NCI-H2081 (cell line): ENCODE data around the gene C17orf107.
A peak's percentile ranks its signal among the peaks of the same experiment; 100 is the strongest.
"Not testable (repeated sequence)": the region's sequence is repeated elsewhere in the genome, so short reads cannot be mapped to it uniquely, and the experiment has no call there.

ENCODE experiments used
- DNase-seq, 2 experiments: peaks; one replicate each; lab custom pipeline; 2025; lab: John Stamatoyannopoulos, UW

C17orf107 gene

DNA sequence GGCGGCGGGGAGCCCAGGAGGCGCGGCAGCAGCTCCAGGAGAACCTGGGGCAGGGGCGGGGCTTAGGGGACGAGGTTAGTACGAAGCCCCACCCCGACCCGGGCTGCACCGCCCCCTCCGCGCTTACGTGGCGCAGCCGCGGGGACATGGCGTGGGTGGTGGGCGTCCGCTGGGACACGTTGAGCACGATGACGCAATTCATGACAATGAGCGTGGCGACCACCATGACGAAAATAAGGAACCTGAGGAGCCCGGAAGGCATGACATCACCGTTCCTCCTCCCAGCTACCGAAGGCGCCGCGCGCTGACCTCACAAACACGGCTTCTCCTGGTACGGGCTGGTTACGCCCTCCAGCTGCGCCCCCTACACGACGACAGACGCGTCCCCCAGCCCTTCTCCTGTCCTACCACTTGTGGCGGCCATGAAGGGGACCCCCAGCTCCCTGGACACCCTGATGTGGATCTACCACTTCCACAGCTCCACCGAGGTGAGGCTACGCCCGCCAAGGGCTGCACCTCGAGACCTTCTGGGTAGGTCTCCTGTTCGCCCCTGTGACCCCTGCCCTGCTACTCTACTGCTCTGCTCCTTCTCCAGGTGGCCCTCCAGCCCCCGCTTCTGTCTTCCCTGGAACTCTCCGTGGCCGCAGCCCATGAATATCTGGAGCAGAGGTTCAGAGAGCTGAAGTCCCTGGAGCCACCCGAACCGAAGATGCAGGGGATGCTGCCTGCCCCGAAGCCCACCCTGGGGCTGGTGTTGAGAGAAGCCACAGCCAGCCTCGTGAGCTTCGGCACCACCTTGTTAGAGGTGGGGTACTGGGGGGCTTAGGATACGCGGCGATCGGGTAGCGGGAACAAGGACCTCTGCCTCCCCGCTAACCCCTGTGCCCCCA lies at the start of gene C17orf107:
C17orf107 (plus strand) TSS at position 196 of the 890 bp plus-strand sequence; CDS start at position 423, 227 bp downstream.
- DNase-seq = peak; percentile 38 to 41

DNA sequence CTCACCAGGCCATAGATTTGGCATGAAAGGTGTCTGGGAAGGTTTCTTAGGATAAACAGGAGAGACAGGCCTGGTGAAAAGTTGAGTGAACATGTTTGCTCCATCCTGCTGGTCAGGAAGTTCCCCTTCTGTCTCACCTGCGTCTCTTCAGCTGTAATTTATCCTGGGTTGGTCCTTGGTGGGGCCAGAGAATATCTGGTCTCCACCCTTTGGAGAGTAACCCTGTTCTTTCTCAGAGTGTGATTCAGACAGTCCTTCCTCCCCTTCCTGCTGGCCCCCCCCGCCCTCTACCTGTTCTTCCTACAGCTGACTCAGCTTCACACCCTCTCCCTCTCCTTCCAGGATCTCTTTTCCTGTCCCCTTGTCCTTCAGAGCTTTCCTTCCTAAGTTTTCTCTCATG lies 49.1 kb upstream of the C17orf107 start:
- DNase-seq = no peak

GRCh38 chr17:4851084-4851483 lies 48.3 kb upstream of the C17orf107 start:
- DNase-seq = no peak

DNA sequence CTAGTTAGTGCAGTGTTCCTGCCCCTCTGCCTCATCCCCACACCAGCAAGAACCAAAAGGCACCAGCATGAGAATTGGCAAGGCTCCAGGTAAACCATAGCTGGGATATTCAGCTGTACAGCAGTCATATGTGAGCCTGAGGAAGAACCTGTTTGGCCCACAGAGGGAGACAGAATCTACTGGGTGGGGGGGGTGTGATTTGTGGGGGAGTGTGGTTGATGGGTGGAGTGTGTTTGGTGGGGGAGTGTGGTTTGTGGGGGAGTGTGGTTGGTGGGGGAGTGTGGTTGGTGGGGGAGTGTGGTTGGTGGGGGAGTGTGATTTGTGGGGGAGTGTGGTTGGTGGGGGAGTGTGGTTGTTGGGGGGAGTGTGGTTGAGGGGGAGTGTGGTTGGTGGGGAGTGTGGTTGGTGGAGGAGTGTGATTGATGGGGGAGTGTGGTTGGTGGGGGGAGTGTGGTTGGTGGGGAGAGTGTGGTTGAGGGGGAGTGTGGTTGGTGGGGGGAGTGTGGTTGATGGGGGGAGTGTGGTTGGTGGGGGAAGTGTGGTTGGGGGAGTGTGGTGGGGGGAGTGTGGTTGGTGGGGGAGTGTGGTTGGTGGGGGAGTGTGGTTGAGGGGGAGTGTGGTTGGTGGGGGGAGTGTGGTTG lies 46.6 kb upstream of the C17orf107 start:
- no peak for DNase-seq

DNA sequence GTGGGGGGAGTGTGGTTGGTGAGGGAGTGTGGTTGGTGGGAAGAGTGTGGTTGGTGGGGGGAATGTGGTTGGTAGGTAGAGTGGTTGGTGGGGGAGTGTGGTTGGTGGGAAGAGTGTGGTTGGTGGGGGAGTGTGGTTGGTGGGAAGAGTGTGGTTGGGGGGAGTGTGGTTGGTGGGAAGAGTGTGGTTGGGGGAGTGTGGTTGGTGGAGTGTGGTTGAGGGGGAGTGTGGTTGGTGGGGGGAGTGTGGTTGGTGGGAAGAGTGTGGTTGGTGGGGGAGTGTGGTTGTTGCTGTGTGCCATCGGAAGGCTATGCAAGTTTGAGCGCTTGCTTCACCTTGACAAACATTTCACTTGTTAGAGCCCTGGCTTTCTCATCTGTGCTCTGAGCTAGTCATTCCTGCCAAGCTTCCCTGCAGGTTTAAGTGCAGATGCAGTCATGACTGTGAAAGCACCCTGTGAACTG lies 46.1 kb upstream of the C17orf107 start:
- no peak for DNase-seq

DNA sequence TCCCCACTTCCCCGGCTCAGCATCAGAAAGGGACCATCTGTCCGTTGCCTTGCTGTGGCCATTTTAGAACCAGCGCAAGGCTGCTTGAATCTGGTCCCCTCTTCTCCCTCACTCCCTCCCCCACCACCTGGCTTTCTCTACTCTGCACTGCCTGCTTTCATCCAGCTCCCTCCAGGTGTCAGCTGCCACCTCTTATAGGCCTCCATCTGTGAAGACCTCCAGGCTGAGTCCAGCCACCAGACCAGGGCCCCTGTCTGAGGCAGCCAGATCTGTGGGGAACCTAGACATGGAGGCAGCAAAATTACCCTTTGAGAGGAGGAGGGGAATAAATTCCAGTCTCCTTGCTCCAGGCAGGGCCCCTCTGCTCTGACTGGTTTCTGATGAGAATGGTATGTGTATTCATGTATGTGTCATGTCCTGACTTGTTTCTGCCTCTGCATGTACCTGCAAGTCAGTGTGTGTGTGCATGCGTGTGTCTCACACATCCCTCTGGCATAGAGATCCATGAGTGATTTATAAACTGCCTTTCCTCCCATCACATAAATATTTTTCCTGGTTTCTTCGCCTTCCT lies 45.1 kb upstream of the C17orf107 start:
- DNase-seq = no peak

DNA sequence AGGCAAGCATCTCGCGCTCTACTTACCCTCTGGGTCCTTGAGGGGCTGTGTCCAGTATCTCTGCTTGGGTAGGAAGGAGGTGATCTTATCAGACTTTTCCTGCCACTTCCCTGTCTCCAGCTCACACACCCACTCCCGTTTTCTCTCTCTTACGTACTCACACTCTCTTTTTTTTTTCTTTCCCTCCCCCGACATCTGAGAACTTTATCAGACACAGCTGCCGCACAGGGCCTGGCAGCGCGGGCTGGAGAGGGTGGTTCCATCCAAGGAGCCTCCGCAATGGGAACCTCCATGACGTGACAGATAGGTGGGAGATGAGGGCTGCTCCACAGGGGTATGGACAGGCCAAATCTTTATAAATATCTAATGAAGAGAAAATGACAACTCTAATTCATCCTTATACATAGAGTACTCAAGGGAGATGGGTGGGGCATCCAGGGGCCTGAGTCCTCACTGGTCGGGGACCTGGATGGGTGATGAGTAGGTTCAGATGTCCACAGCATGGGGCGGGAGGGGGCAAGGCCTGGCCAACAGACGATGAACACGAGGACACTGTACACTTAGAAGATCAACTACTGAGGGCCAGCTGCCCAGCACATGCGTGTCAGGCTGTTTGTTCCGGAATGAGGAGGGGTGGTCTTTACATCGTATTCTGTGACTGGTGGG lies 42.9 kb upstream of the C17orf107 start:
- no peak for DNase-seq

DNA sequence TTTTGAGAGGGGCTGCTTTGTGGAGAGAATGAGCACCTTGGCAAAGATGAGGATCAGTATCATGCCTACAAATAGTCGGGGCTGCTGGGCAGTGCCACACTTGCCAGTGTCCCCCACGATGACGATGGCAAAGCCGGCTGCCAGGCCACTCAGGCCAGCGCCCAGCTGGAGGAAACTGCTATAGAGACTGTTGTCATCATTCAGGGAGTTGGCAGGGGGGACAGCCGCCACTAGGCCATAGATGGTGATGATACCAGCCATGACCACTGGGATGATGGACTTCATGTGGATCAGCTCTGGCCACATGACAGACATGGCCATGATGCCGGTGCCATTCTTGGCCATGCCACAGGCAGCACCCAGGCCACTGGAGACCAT lies 42.4 kb upstream of the C17orf107 start:
- no peak for DNase-seq

DNA sequence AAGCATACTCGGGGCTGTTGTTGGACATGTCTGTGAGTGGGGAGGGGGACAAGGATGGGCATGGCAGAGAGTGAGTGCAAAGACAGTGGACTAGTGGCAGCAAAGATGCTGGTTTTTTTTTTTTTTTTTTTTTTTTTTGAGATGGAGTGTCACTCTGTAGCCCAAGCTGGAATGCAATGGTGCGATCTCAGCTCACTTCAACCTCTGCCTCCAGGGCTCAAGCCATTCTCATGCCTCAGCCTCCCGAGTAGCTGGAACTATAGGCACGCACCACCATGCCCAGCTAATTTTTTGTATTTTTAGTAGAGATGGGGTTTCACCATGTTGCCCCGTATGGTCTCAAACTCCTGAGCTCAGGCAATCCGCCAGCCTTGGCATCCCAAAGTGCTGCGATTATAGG lies 42.0 kb upstream of the C17orf107 start:
- not testable (repeated sequence) for DNase-seq

DNA sequence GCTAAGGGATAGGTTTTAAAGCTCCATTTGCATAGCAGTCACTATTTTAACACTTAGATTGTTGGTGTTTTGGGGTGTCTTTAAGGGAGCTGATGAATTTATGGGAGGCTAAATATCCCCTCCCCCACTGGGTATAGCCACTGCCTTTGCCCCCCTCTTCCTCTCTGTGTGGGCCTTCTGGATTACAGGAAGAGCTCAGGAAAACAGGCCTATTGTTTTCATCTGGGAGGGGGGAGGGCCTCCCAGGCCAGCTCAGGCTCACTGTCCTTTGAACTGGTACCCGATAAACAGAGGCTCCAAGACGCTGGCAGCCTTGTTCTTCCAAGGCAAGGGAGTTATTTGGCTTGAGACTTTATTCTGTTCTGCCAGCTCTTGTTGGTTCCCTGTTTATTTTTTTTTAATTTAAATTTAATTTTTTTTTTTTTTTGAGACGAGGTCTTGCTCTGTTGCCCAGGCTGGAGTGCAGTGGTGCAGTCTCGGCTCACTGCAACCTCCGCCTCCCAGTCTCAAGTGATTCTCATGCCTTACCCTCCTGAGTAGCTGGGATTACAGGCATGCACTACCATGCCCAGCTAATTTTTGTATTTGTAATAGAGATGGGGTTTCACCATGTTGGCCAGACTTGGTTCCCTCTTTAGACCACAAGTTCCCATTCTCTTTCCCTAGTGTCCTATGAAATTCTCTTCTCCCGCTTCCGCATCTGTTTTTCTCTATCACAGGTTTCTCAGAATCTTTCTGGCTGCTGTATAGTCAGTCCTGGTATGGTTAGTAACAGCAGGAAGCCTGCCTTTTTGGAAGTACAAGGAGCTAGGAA lies 41.1 kb upstream of the C17orf107 start:
- no peak for DNase-seq

GRCh38 chr17:4858882-4859260 lies 40.5 kb upstream of the C17orf107 start:
- no peak for DNase-seq

- no peak for DNase-seq
Observed at GRCh38 chr17:4859816-4860625, 39.3 kb upstream of the C17orf107 start.

GRCh38 chr17:4860651-4861050 lies 38.7 kb upstream of the C17orf107 start:
- DNase-seq = no peak

GRCh38 chr17:4861052-4861451 lies 38.3 kb upstream of the C17orf107 start:
- DNase-seq = no peak

GRCh38 chr17:4862720-4863119 lies 36.6 kb upstream of the C17orf107 start:
- no peak for DNase-seq

DNA sequence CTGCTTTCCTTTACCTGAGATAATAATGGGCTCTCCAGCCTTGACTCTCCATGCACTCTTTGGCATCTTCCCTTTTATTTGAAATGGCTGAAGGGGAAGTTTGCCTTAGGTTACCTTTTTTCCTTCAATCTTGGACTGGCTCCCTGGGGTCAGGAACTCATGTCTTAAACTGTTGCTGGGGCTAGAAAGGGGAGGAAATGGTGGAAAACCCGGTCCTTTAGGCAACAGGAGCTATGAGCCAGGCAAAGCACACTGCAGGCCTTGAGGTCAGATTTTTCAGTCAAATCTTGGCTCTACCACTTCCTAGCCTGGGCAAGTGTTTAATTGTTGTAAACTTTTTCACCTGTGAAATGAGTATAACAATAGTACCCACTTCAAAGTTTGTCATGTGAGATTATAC lies 36.0 kb upstream of the C17orf107 start:
- DNase-seq = no peak

DNA sequence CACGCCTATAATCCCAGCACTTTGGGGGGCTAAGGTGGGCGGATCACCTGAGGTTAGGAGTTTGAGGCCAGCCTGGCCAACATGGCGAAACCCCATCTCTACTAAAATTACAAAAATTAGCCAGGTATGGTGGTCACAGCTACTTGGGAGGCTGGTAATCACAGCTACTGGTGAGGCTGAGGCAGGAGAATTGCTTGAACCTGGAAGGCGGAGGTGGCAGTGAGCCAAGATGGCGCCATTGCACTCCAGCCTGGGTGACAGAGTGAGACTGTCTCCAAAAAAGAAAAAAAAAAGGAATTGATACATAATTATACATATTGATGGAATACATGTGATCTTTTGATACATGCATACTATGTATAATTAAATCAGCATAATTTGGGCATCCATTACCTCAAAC lies 31.8 kb upstream of the C17orf107 start:
- not testable (repeated sequence) for DNase-seq

DNA sequence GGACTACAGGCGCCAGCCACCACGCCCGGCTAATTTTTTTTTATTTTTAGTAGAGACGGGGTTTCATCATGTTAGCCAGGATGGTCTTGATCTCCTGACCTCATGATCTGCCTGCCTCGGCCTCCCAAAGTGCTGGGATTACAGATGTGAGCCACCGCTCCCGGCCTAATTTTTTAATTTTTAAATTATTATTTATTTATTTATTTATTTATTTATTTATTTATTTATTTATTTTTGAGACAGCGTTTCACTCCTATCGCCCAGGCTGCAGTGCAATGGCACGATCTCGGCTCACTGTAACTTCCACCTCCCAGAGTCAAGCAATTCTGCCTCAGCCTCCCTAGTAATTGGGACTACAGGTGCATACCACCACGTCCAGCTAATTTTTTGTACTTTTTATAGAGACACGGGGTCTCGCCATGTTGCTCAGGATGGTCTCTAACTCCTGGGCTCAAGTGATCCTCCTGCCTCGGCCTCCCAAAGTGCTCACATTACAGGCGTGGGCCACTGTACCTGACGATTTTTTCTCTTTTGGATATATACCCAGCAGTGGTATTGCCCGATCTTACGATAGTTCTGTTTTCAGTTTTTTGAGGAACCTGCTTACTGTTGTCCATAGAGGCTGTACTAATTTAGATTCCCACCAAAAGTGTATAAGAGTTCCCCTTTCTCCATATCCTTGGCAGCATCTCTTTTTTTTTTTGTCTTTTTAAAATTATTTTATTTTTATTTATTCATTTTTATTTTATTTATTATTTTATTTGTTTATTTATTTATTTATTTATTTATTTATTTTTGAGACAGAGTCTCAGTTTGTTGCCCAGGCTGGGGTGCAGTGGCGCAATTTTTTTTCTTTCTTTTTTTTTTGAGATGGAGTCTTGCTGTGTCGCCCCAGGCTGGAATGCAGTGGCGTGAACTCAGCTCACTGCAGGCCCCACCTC lies 30.0 kb upstream of the C17orf107 start:
- not testable (repeated sequence) for DNase-seq

DNA sequence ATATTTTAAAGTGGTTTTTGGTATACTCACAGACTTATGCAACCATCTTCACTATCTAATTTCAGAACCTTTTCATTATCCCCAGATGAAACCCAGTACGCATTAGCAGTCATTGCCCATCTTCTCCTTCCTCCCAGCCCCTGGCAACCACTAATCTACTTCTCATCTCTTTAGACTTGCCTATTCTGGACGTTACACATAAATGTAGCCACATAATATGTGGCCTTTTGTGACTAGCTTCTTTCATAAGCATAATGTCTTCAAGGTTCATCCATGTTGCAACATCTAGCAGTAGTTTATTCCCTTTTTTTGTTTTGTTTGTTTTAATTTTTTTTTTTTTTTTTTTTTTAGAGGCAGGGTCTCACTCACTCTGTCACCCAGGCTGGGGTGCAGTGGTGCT lies 28.5 kb upstream of the C17orf107 start:
- no peak for DNase-seq

DNA sequence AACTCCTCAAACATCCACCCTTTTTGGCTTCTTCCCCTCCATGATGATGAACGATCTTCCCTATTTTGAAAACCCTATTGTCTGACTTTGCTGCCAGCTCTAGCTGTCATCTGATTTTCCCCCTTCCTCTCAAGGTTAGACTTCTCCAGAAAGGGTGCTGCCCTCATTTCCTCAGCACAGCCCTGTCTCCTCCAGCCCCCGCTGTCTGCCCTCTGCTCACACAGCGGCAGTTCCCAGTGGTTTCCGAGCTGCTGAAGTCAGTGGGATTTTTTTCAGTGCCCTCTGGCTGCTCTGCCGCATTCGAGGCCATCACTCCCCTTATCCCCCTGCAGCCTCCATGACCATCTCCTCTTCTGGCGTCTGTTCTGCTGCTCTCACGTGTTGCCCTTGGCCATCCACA lies 26.6 kb upstream of the C17orf107 start:
- no peak for DNase-seq
